22Rv1 (cell line): ENCODE results near the gene BRCA1.
"Not testable (repeated sequence)": the region's sequence is repeated elsewhere in the genome, so short reads cannot be mapped to it uniquely, and the experiment has no call there.

Experiments
- CTCF ChIP-seq: fragments of 450-650 bp; IDR thresholded peaks from 2 replicates; pipeline ENCODE4 v1.5.1; 2017; ENCODE audit warnings: mild to moderate bottlenecking
- ZFX ChIP-seq: fragments of 450-650 bp; IDR thresholded peaks from 2 replicates; pipeline ENCODE4 v1.6.1; 2017; ENCODE audit warnings: antibody characterized with exemption, borderline replicate concordance

GRCh38 chr17:43095364-43095763, 29.8 kb downstream of the BRCA1 start:
- TF ChIP-seq CTCF, ZFX: not testable (repeated sequence)
